ENCODE results near the gene MAP3K14.
"Not testable (repeated sequence)": the region's sequence is repeated elsewhere in the genome, so short reads cannot be mapped to it uniquely, and the experiment has no call there.

The MAP3K14 gene

GRCh38 chr17:45316434-45317110 is at the start of gene MAP3K14:
Gene MAP3K14, minus strand, starts transcription at chr17:45317020. Its CDS starts 26,275 bp downstream, at chr17:45290745.
- DNase-seq: peak; percentile 53

GRCh38 chr17:45366049-45366448 is 49.2 kb upstream of the MAP3K14 start:
- no peak for DNase-seq

- no peak for DNase-seq
Observed at GRCh38 chr17:45364531-45365390, 47.9 kb upstream of the MAP3K14 start.

- no peak for DNase-seq
Observed at GRCh38 chr17:45363498-45363897, 46.7 kb upstream of the MAP3K14 start.

- DNase-seq: no peak
Observed at GRCh38 chr17:45361976-45362375, 45.2 kb upstream of the MAP3K14 start.

GRCh38 chr17:45361451-45361850 is 44.6 kb upstream of the MAP3K14 start:
- no peak for DNase-seq

- DNase-seq: no peak
Observed at GRCh38 chr17:45357364-45357997, 40.7 kb upstream of the MAP3K14 start.

- no peak for DNase-seq
Observed at GRCh38 chr17:45355087-45355486, 38.3 kb upstream of the MAP3K14 start.

GRCh38 chr17:45353043-45353442 is 36.2 kb upstream of the MAP3K14 start:
- peak; percentile 39 for DNase-seq

- no peak for DNase-seq
Observed at GRCh38 chr17:45351831-45352230, 35.0 kb upstream of the MAP3K14 start.

GRCh38 chr17:45347444-45347843 is 30.6 kb upstream of the MAP3K14 start:
- DNase-seq: no peak

GRCh38 chr17:45346216-45347015 is 29.6 kb upstream of the MAP3K14 start:
- no peak for DNase-seq

GRCh38 chr17:45345554-45346215 is 28.9 kb upstream of the MAP3K14 start:
- no peak for DNase-seq

GRCh38 chr17:45345246-45345553 is 28.4 kb upstream of the MAP3K14 start:
- DNase-seq: no peak

GRCh38 chr17:45343967-45344664 is 27.3 kb upstream of the MAP3K14 start:
- DNase-seq: not testable (repeated sequence)

GRCh38 chr17:45342871-45343526 is 26.2 kb upstream of the MAP3K14 start:
- DNase-seq: no peak

GRCh38 chr17:45342306-45342705 is 25.5 kb upstream of the MAP3K14 start:
- DNase-seq: no peak

- DNase-seq: no peak
Observed at GRCh38 chr17:45341533-45342158, 24.8 kb upstream of the MAP3K14 start.

GRCh38 chr17:45339646-45340605 is 23.1 kb upstream of the MAP3K14 start:
- DNase-seq: no peak
